ENCODE data around the gene APOL1.

GRCh38 chr22:36316419-36316818 is 63.5 kb downstream of the APOL1 start:
- TF ChIP-seq CTCF (IDR thresholded peaks at IDR 0.05): no peak
- no peak for TF ChIP-seq EZH2phosphoT487 (IDR thresholded peaks at IDR 0.05)

All from neural progenitor cell (in vitro differentiated cells).